HG02852 (cell line): ENCODE results near the gene SLMAP.

ENCODE experiments used
- ATAC-seq: cut with Tn5 transposase; IDR thresholded peaks from one replicate; pipeline ENCODE4 v1.9.1; 2021; ENCODE audit warnings: mild to moderate bottlenecking, moderate library complexity; ENCODE audit not compliant: unreplicated experiment

The SLMAP gene

DNA sequence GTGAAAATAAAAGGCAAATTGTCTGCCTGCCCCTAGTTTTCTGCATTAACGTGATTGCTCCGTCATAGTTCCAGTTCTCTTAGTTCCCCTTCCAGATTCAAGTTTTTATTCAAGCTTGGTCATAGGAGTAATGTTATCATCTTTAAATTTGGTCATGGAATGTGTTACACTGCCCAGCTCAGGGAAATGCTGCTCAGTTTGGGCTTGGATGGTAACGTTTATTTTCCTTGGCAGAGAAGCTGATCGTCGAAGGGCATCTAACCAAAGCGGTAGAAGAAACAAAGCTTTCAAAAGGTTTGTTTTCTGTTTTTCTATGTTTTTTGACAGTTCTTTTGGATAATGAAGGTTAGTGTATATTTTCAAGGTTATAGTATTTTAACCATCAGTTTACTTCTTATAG lies 133.7 kb downstream of the SLMAP start:
- ATAC-seq = no peak

- ATAC-seq = no peak
Measured at GRCh38 chr3:57890874-57891273, 134.8 kb downstream of the SLMAP start.

- no peak for ATAC-seq
Measured at GRCh38 chr3:57892423-57892822, 136.3 kb downstream of the SLMAP start.

DNA sequence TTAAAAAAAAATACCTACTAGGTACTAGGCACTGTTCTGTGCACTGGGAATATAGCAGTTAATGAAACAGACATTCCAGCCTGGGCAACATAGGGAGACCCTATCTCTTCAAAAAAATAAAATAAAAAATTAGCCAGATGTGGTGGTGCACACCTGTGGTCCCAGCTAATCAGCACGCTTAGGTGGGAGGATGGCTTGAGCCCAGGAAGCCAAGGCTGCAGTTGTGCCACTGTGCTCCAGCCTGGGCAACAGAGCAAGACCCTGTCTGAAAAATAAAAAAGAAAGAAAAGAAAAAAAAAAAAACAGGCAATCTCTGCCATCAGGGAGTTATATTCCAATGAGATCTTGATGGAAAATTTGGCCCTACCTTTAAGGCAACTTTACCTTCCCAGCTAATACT lies 137.0 kb downstream of the SLMAP start:
- no peak for ATAC-seq

GRCh38 chr3:57893668-57894067 lies 137.6 kb downstream of the SLMAP start:
- no peak for ATAC-seq

DNA sequence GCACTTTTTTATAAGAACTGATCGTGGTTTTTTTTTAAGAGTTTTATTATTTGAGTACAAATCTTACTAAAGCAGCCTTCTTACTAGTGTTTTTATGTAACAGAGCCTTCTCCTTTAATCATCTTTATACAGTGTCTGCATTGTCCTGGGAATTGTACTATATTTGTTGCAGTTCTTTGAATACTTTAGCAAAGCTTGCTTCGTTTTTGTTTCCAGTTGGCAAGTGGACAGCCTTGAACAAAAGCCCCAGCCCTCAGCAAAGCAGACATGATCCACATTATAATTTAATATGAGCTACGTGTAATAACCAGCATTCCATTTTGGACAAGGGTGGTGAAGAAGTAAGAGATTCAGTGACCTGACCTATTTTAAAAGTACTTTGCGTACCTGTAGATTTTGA lies 139.9 kb downstream of the SLMAP start:
- no peak for ATAC-seq

DNA sequence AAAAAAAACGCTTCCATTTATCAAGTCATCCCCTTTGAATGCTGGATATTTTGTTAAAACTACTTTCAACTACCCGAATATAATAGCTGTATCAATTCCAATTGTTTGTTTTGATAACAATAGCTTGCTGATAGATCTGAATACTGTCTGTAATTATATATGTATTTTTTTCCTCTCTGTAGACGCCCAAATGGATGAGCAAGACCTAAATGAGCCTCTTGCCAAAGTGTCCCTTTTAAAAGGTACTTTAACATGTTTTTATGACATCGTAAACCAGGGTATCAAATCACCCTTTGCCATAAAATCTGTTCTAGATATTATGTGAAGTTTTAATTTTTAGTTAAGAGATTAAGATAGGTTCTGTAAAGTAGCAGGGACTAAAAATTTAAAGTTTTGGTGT lies 140.6 kb downstream of the SLMAP start:
- no peak for ATAC-seq

GRCh38 chr3:57900786-57901185 lies 144.7 kb downstream of the SLMAP start:
- no peak for ATAC-seq

DNA sequence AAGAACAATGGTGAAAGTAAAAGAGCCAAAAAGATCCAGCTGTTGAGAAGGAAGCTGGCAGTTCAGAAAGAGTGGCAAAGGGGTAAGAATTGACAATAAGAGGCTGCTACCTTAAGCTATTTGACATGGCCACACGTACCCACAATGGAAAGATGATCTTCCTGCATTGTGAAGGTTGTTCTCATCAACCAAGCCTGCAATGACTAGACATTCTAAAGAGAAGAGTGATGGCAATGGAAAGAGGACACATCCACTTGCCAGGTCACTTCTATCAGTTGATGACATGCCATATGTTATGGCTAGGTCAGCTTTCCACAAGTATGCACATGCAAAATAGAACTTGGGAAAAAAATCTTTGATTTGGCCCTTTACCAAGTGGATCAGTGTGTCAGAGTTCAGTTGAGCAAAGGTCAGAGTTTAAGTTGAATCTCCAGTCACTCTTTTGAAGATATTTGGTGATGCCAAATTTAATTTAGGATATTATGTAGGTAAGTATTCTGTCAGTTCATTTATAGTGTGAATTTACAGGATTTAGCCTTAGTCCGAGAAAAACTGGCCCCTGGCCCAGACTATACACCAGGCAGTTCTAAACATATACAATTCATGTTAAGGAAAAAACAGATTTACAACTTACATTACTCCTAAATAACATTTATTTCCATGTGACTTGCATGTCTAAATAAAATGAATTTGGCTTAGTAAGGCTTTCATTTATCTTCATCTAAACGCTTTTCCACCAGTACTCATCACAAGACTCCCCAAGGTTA lies 147.2 kb downstream of the SLMAP start:
- no peak for ATAC-seq

DNA sequence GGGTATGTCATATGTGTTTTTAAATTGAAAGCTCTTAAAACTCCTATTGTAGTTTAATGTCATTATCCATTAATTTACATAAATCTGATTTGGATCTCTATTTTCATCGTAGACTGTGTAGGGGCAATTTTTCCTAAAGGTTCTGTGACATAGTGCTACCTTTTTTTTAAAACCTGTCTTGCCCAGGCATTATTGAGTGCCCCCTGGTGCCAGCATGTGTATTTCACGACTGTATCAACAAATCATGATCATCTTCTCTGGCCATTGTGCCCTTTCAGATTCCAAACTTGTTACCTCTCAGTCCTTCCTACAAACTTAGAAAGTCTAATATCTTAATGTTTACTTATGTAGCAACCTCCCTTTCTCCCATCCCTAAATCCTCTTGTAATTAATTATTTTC lies 154.9 kb downstream of the SLMAP start:
- no peak for ATAC-seq

- ATAC-seq = no peak
Measured at GRCh38 chr3:57911593-57911992, 155.5 kb downstream of the SLMAP start.

GRCh38 chr3:57917601-57918000 lies 161.5 kb downstream of the SLMAP start:
- no peak for ATAC-seq

GRCh38 chr3:57918123-57918837 lies 162.2 kb downstream of the SLMAP start:
- no peak for ATAC-seq

DNA sequence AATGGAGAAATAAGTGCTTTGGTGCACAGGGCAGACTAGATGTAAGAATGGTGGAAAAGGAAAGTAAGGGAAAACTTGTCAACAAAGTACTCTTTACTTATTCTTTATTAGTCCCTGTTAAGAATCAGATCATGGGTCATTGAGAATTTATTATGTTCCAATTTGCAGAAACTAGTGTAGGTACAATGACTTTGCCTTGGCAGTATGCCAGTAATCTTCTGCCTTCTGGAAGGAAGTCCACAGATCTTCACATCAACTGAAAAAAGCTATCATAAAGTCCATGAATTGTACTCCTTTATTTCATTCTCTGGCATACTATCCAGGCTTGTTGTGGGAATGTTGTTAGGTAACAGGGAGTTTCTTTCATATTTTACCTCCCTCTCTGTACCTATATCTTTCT lies 163.9 kb downstream of the SLMAP start:
- ATAC-seq = no peak

- no peak for ATAC-seq
Measured at GRCh38 chr3:57923101-57923500, 167.0 kb downstream of the SLMAP start.

DNA sequence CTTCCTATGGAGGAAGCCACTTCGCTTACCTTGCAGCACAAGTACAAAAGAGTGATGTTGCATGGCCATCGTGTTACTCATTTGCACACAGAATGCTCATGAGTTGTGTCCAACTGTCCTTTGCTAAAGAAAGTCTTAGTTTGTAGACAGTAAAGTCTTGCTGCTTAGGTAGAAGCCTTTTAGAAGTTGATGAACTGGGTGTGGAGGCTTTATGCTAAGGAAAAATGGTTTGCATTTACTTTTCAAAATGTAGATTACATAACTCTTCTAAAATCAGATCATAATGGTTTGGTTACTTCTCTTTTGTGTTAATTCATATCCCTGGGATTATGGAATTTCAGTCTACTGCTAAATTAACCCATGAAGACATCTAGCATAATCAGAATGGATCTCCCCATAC lies 167.6 kb downstream of the SLMAP start:
- ATAC-seq = no peak

GRCh38 chr3:57927166-57927565 lies 171.1 kb downstream of the SLMAP start:
- ATAC-seq = no peak

DNA sequence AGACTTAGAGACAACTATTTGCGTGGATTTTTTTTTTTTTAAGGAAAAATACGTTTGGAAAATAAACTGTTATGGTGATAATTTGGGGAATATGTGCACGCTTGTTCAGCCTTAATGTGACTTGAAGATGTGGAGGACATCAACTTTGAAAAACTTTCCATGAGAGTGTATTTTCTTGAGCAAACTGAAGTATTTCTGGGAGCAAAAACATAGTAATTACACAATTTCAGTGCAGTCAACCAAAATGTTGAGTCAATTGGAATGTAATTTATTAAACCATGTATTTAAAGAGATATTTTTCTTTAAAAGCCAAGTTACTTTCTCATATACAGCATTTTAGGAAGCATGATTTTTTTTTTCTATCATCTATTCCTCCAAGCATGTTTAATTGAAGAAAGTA lies 171.8 kb downstream of the SLMAP start:
- ATAC-seq = no peak

DNA sequence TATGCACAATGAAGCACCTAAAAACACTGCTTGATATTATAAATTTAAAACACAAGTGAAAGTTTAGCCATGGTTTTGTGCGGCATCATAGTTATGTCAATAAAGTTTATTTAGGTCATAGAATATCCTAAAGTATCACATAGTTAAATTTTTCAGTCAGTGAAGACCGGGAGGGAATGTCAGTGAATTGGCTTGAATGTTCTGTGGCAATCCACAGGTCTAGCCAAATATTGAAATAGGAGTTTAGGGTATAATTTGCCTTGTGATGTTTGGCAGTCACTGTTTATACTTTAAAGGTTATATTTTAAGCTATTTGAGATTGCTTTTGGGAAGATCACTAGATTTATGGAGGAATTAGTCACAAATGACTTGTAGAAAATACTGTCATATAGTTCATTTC lies 172.4 kb downstream of the SLMAP start:
- ATAC-seq = no peak

DNA sequence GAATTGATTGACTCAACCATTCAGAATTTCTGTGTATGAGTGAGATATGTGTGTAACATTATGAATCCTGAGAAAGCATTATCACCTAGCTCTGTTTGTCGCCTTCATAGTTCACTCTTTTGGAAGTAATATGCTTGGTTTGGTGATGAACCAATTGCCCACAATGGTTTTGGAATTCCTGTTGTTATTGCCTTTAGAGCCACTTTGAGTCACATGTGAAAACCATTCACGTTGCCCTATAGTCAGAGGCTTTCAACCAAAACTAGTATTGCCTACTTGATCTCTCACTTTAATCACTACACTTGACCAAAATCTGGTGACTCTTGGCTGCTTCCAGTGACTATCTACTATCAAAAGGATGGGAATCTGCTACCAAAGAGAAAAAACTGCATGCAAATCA lies 173.9 kb downstream of the SLMAP start:
- ATAC-seq = no peak

GRCh38 chr3:57933602-57934001 lies 177.5 kb downstream of the SLMAP start:
- ATAC-seq = no peak

DNA sequence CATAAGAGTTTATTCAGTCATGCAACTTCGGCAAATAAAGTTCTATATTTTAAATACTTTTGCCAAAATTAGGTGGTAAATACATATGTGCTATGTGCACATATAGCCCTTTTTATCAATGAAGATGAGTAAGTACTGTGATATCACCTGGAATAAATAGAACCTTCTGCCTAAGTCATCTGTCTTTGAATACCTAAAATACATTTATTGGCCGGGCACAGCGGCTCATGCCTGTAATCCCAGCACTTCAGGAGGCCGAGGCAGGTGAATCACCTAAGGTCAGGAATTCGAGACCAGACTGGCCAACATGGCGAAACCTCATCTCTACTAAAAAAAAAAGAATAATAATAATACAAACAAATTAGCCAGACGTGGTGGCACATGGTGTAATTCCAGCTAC lies 178.3 kb downstream of the SLMAP start:
- no peak for ATAC-seq

DNA sequence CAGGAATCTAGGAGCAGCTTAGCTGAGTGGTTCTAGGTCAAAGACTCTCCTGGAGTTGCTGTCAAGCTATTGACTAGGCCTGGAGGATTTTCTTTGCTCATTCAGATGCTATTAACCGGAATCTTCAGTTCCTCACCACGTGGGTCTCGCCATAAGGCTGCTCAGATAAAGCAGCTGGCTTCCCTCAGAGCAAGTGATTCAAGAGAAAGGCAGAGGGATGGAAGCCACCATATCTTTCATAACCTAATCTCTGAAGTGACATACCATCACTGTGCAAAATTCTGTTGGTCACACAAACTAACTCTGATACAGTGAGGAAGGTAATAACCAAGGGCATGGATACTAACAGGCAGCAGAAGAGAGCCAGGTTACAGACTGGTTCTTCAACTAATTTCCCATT lies 179.4 kb downstream of the SLMAP start:
- no peak for ATAC-seq
